Neural cell (in vitro differentiated cells): Measurements from ENCODE around the gene TIAL1. TPM values are rescaled to one million over a fixed set of nuclear protein-coding genes. Genes with fewer than 3 reads are reported as not detected.

Experiments used
- H2AFZ ChIP-seq: fragments of 200-600, 300-800 bp; sonication (generic), shearing (Covaris generic); 2 replicates; pipeline ENCODE4 v1.6.0; 2014; ENCODE audit warnings: low read depth, mild to moderate bottlenecking, antibody characterized with exemption, low read length, moderate library complexity
- H3F3A ChIP-seq: fragments of 200-600 bp; shearing (Covaris generic); 2 replicates; pipeline ENCODE4 v1.6.1; 2016; ENCODE audit warnings: mild to moderate bottlenecking, moderate library complexity, mixed read lengths, antibody characterized with exemption, low read length; ENCODE audit not compliant: insufficient read depth, poor library complexity, severe bottlenecking
- H3K27ac ChIP-seq: fragments of 200-600, 300-800 bp; sonication (generic), shearing (Covaris generic); 2 replicates; pipeline ENCODE4 v1.5.1; 2014; ENCODE audit warnings: mild to moderate bottlenecking, low read length, moderate library complexity
- H3K27me3 ChIP-seq: fragments of 300-800, 200-600 bp; sonication (generic), shearing (Covaris generic); 2 replicates; pipeline ENCODE4 v1.6.0; 2014; ENCODE audit warnings: mild to moderate bottlenecking, low read depth, low read length, moderate library complexity; ENCODE audit not compliant: insufficient read depth
- H3K36me3 ChIP-seq: fragments of 300-800, 200-600 bp; sonication (generic), shearing (Covaris generic); 2 replicates; pipeline ENCODE4 v1.5.1; 2014; ENCODE audit warnings: mild to moderate bottlenecking, antibody characterized with exemption, low read length, moderate library complexity; ENCODE audit not compliant: insufficient read depth
- H3K4me2 ChIP-seq: fragments of 300-800, 200-600 bp; sonication (generic), shearing (Covaris generic); 2 replicates; pipeline ENCODE4 v1.6.0; 2014; ENCODE audit warnings: mild to moderate bottlenecking, low read length
- H3K4me3 ChIP-seq: fragments of 300-800, 200-600 bp; sonication (generic), shearing (Covaris generic); 2 replicates; pipeline ENCODE4 v1.5.1; 2014; ENCODE audit warnings: mild to moderate bottlenecking, low read length, moderate library complexity
- H3K79me2 ChIP-seq: fragments of 200-600 bp; shearing (Covaris generic); replicated peaks from 2 replicates; pipeline ENCODE4 v1.6.0; 2014; ENCODE audit warnings: mild to moderate bottlenecking, low read length, moderate library complexity; ENCODE audit not compliant: insufficient read depth
- H3K9ac ChIP-seq: fragments of 300-800, 200-600 bp; sonication (generic), shearing (Covaris generic); 2 replicates; pipeline ENCODE4 v1.6.1; 2016; ENCODE audit warnings: mild to moderate bottlenecking, low read length, mixed read lengths
- H3K9me2 ChIP-seq: fragments of 200-600 bp; shearing (Covaris generic); 2 replicates; pipeline ENCODE4 v1.6.1; 2016; ENCODE audit warnings: mild to moderate bottlenecking, low read length, mixed read lengths; ENCODE audit not compliant: insufficient read depth
- H3K9me3 ChIP-seq: fragments of 200-600, 300-800 bp; sonication (generic), shearing (Covaris generic); 2 replicates; pipeline ENCODE4 v1.6.1; 2016; ENCODE audit warnings: mild to moderate bottlenecking, mixed run types, low read length, moderate library complexity, mixed read lengths
- H4K20me1 ChIP-seq: fragments of 200-600 bp; shearing (Covaris generic); 2 replicates; pipeline ENCODE4 v1.6.1; 2016; ENCODE audit warnings: mild to moderate bottlenecking, mixed run types; ENCODE audit not compliant: insufficient read depth
- EP300 ChIP-seq: fragments of 450-650 bp; conservative IDR thresholded peaks from 2 replicates; pipeline ENCODE4 v1.6.1; 2014; ENCODE audit warnings: antibody characterized with exemption, mild to moderate bottlenecking, moderate library complexity; ENCODE audit not compliant: poor library complexity, severe bottlenecking
- EZH2 ChIP-seq: fragments of 200-600, 300-800 bp; shearing (Covaris generic), sonication (generic); IDR thresholded peaks from 2 replicates; pipeline ENCODE4 v1.6.1; 2014; ENCODE audit warnings: antibody characterized with exemption, low read length, borderline replicate concordance, mild to moderate bottlenecking; ENCODE audit not compliant: insufficient read depth, poor library complexity, severe bottlenecking
- MXI1 ChIP-seq: fragments of 450-650 bp; conservative IDR thresholded peaks from 2 replicates; pipeline ENCODE4 v1.6.1; 2014; ENCODE audit warnings: antibody characterized with exemption, mild to moderate bottlenecking; ENCODE audit not compliant: poor library complexity, severe bottlenecking
- POLR2AphosphoS5 ChIP-seq: IDR thresholded peaks from 2 replicates; pipeline ENCODE4 v1.6.1; 2012
- RAD21 ChIP-seq: fragments of 450-650 bp; conservative IDR thresholded peaks from 2 replicates; pipeline ENCODE4 v1.6.1; 2014; ENCODE audit warnings: antibody characterized with exemption, mild to moderate bottlenecking, moderate library complexity
- SMC3 ChIP-seq: fragments of 450-650 bp; conservative IDR thresholded peaks from 2 replicates; pipeline ENCODE4 v1.6.1; 2014; ENCODE audit warnings: antibody characterized with exemption, mild to moderate bottlenecking, moderate library complexity; ENCODE audit not compliant: poor library complexity
- TAF1 ChIP-seq: IDR thresholded peaks from 2 replicates; pipeline ENCODE4 v1.6.1; 2012; ENCODE audit warnings: low read depth
- polyA plus RNA-seq: library from polyadenylated mRNA; depleted of rRNA; stranded (reverse); fragments of >200 nt; gene quantifications from 2 replicates; pipeline ENCODE4 v1.2.3, GENCODE V29; 2014
- TF ChIP-seq, protein P1 (sequence below): IDR thresholded peaks from 2 replicates; pipeline ENCODE4 v1.6.1; 2012; ENCODE audit warnings: borderline replicate concordance
- TF ChIP-seq, protein P2 (sequence below): fragments of 450-650 bp; IDR thresholded peaks from 2 replicates; pipeline ENCODE4 v1.5.1; 2014; ENCODE audit warnings: antibody characterized with exemption, mild to moderate bottlenecking, moderate library complexity; ENCODE audit not compliant: poor library complexity, severe bottlenecking

Gene TIAL1
- polyA plus RNA-seq, 1 donor from 2014 or later = 85.1 TPM

DNA sequence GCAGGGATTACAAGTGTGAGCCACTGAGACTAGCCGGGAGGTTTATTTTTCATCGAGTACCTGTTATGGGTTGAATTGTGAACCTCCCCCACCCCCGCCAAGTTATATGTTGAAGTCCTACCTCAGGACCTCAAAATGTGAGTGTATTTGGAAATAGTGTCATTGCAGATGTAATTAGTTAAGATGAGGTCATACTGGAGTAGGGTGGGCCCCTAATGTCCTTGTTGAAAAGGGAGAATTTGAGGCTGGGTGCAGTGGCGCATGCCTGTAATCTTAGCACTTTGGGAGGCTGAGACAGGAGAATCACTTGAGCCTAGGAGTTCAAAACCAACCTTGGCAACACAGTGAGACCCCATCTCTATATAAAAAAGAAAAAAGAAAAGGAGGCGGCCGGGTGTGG, 43.6 kb upstream of the TIAL1 start:
- no peaks in the 10 kb centered on the region for H3K79me2 ChIP-seq
- no peaks in the 10 kb centered on the region for H3K36me3 ChIP-seq
- TF ChIP-seq, protein P1, sequence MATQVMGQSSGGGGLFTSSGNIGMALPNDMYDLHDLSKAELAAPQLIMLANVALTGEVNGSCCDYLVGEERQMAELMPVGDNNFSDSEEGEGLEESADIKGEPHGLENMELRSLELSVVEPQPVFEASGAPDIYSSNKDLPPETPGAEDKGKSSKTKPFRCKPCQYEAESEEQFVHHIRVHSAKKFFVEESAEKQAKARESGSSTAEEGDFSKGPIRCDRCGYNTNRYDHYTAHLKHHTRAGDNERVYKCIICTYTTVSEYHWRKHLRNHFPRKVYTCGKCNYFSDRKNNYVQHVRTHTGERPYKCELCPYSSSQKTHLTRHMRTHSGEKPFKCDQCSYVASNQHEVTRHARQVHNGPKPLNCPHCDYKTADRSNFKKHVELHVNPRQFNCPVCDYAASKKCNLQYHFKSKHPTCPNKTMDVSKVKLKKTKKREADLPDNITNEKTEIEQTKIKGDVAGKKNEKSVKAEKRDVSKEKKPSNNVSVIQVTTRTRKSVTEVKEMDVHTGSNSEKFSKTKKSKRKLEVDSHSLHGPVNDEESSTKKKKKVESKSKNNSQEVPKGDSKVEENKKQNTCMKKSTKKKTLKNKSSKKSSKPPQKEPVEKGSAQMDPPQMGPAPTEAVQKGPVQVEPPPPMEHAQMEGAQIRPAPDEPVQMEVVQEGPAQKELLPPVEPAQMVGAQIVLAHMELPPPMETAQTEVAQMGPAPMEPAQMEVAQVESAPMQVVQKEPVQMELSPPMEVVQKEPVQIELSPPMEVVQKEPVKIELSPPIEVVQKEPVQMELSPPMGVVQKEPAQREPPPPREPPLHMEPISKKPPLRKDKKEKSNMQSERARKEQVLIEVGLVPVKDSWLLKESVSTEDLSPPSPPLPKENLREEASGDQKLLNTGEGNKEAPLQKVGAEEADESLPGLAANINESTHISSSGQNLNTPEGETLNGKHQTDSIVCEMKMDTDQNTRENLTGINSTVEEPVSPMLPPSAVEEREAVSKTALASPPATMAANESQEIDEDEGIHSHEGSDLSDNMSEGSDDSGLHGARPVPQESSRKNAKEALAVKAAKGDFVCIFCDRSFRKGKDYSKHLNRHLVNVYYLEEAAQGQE = no peak
- TF ChIP-seq EP300 (no peak), POLR2AphosphoS5 (no peak), RAD21 (no peak), MXI1 (no peak)
- TF ChIP-seq, protein P2, sequence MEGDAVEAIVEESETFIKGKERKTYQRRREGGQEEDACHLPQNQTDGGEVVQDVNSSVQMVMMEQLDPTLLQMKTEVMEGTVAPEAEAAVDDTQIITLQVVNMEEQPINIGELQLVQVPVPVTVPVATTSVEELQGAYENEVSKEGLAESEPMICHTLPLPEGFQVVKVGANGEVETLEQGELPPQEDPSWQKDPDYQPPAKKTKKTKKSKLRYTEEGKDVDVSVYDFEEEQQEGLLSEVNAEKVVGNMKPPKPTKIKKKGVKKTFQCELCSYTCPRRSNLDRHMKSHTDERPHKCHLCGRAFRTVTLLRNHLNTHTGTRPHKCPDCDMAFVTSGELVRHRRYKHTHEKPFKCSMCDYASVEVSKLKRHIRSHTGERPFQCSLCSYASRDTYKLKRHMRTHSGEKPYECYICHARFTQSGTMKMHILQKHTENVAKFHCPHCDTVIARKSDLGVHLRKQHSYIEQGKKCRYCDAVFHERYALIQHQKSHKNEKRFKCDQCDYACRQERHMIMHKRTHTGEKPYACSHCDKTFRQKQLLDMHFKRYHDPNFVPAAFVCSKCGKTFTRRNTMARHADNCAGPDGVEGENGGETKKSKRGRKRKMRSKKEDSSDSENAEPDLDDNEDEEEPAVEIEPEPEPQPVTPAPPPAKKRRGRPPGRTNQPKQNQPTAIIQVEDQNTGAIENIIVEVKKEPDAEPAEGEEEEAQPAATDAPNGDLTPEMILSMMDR = no peak
- no peak overlapping the region for H3K9ac ChIP-seq
- no peaks in the 10 kb centered on the region for H4K20me1 ChIP-seq
- H3K9me2 ChIP-seq = no peaks in the 10 kb centered on the region
- H3K9me3 ChIP-seq = no peaks in the 10 kb centered on the region
- no peak overlapping the region for H3K27ac ChIP-seq
- H2AFZ ChIP-seq = no peak overlapping the region
- H3K4me2 ChIP-seq = no peak overlapping the region
- H3F3A ChIP-seq = no peaks in the 10 kb centered on the region
- H3K4me3 ChIP-seq = no peak overlapping the region
- no peaks in the 10 kb centered on the region for H3K27me3 ChIP-seq

- no peaks in the 10 kb centered on the region for H3F3A ChIP-seq
- no peaks in the 10 kb centered on the region for H3K36me3 ChIP-seq
- H3K27me3 ChIP-seq = no peaks in the 10 kb centered on the region
- no peak overlapping the region for H3K27ac ChIP-seq
- no peaks in the 10 kb centered on the region for H4K20me1 ChIP-seq
- H3K4me3 ChIP-seq = no peak overlapping the region
- H3K4me2 ChIP-seq = no peak overlapping the region
- no peaks in the 10 kb centered on the region for H3K9me3 ChIP-seq
- no peaks in the 10 kb centered on the region for H3K79me2 ChIP-seq
- no peaks in the 10 kb centered on the region for H3K9me2 ChIP-seq
- no peak overlapping the region for H2AFZ ChIP-seq
- TF ChIP-seq TAF1 (no peak), RAD21 (no peak), POLR2AphosphoS5 (no peak), EZH2 (no peak), SMC3 (no peak), MXI1 (no peak), EP300 (no peak)
- TF ChIP-seq, protein P2 = no peak
- TF ChIP-seq, protein P1 = no peak
- no peak overlapping the region for H3K9ac ChIP-seq
Observed at GRCh38 chr10:119638982-119639381, 42.2 kb upstream of the TIAL1 start.
